SKM-1 (cell line): ENCODE data around the gene SLC22A4.

ENCODE experiments used
- DNase-seq: peaks from one replicate; lab custom pipeline; 2025; ENCODE audit not compliant: unreplicated experiment; lab: John Stamatoyannopoulos, UW

The SLC22A4 gene

GRCh38 chr5:132298298-132299212 lies 4.4 kb downstream of the SLC22A4 start:
- no peak for DNase-seq

DNA sequence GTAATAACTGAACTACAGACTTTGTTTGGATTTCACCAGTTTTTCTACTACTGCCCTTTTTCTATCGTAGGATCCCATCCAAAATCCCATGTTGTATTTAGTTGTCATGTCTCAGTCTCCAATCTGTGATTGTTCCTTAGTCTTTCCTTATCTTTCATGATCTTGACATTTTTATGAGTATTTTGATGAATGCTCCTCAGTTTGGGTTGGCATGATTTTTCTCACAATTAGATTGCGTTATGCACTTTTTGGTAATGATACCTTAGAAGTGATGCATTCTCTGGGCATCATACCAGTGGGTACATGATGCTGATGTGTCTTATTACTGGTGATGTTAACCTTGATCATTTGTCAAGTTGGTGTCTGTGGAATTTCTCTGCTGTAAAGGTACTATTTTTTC lies 5.7 kb downstream of the SLC22A4 start:
- no peak for DNase-seq

DNA sequence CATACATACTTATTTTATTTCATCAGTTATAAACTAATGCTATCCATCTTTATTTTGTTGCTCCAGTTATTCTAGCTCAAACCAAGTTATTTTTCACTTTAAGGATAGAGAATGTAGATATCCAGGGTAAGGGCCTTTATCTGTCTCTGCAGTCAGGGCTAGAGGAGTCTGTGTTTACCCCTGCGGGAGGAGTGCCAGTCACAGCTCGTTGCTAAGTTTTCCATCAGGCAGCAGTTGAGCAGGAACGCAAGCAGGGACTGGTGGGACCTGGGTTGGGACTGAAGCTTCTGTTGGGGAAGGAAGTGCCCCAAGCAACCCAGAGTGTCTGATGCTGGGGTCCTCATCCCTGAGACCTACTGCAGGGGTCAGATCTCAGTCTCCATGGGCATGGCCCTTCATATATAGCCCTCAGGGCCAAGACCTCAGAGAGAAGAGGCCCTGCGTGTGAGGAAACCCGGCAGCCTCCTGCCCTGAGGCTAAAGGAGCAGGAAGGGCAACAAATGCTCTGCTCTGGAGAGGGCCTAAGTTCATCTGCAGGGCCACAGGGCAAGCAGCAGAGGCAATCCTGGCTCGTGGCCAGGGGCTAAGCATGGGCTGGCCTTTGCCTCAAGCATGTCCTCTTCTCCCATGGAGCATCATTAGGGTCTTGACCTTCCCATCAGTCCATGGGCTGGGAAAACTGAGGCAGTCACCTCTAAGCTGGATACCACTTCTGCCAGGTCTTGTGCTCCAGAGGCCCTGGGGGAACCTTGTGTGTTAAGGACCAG lies 6.6 kb downstream of the SLC22A4 start:
- no peak for DNase-seq

- no peak for DNase-seq
These were observed 7.4 kb downstream of the SLC22A4 start for GRCh38 chr5:132301344-132302271.

GRCh38 chr5:132302413-132302812 lies 8.2 kb downstream of the SLC22A4 start:
- DNase-seq: no peak

DNA sequence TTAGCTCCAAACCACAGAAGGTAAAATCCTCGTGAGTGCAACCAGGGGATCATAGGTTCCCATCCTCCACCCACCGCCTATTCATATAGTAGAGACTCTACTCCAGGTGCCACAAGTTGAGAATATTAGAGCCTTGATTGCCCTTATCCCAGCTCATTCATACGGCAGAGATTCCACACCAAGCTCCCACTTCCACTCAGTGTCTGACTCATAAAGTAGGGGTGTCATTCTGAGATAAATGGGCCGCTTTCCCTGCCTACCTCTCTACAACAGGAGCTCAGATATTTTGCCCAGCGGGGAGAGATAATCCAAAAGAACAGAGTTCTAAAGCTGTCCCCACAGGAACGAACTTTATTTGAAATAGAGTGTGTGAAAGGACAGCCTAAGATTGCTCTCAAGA lies 9.4 kb downstream of the SLC22A4 start:
- DNase-seq: no peak

GRCh38 chr5:132305420-132305819 lies 11.2 kb downstream of the SLC22A4 start:
- DNase-seq: no peak

DNA sequence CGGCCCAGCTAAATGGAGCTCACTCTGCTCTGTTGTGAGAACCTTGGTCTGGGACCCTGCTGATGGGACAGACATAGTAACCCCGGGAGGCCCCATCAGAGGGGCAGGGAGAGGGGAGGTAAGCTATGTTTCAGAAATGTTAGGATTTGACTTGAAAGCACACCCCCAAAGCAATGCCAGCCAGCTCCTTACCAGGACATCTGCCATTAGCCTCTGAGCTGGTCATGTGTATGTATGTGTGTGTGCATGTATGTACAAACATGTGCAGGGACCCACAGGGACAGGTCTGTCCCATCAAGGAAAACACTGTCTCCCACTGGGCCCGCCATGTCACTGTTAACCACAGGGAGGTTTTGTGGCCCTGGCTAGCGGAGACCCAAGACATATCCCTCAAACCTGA lies 14.5 kb downstream of the SLC22A4 start:
- no peak for DNase-seq

DNA sequence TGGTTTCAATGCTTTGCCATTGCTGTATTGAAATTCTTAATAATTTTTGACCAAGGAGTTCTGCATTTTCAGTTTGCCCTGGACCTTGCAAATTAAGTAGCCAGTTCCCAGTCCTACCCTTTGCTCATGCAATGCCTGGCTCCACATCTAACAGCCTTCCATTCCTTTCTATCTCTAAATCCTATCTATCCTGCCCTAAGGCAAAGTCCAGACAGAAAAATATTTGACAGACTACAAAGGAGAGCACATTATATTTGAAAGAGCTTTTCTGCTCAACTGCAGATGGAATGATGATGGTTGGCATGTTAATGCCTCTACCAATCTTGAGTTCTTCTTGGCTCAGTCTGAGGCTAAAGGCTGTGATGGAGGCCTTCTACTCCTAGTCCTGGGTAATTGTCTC lies 15.5 kb downstream of the SLC22A4 start:
- no peak for DNase-seq

DNA sequence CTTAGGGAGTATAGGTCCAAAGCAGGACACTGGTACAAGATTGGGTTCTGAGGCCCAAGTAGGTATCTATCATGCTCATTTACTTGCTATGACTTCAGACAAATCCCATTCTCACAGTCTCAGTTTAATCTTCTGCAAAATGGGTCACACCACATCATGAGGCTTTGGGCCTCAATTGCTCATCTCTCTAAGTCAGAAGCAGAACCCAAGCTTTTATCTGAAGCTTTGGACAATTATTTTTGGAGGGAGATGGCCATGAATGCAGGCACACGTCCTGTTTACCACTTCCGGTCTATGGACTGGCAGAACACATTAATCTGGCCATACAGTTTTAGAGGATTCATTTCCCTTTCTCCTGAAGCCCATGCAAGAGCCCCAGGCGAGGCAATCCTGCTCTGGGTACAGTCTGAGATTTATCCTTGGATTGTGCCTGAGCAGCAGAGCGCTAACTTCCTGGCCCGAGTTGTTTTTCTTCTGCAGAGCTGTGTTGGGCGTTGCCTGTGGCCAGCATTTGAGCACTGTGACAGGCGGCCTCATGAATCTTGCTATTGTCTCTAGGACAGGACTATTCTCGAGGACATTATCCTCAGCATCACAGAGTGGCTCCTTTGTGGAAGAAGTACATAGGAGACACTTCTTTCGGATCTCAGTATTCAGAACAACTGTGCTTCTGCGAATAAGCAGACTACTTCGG lies 16.1 kb downstream of the SLC22A4 start:
- no peak for DNase-seq

GRCh38 chr5:132313366-132313765 lies 19.2 kb downstream of the SLC22A4 start:
- no peak for DNase-seq

GRCh38 chr5:132313961-132314432 lies 19.8 kb downstream of the SLC22A4 start:
- DNase-seq: no peak

GRCh38 chr5:132315529-132316067 lies 21.4 kb downstream of the SLC22A4 start:
- DNase-seq: no peak

DNA sequence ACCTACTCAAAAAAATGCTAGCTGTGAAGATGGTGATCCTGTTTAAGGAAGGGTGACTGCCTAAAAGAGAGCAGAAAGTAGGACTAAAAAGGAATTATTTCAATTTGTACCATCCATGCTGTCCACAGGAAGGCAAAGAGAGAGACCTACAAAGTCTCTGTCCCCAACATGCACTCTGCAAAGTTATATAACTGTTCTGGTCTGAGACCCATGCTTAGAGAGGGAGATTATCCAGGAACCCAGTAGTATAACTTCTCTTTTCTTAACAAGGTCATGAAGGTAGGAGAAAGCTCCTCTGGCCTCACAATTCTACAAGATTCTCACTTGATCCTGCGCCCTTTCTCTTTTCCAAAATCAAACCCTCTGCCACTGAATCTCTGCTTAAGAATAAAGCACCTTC lies 25.8 kb downstream of the SLC22A4 start:
- no peak for DNase-seq

DNA sequence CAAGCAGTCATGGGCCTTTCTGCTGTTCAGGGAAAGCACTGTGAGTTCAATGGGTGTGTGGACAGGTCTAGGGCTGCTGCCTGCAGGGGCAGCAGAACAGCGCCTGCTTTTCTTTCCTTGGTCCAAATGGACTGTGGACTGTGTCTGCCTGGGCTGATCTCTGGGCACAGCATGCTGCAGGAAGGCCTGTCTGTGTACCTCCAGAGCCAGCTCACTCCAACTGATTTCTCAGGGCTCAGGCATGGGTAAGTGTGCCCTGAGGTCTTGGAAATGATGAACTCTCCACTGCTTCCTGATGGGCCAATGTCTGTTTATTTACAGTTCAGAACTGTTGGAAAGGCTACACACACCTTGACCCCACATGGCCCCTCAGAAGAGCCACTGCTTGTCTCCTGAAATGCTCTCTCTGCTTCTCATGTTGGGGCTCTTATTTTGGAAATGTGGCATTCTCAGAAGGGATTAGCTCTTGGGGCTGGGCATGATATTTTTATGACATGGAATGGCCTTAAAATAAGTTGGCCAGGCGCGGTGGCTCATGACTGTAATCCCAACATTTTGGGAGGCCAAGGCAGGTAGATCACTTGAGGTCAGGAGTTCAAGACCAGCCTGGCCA lies 27.0 kb downstream of the SLC22A4 start:
- no peak for DNase-seq

DNA sequence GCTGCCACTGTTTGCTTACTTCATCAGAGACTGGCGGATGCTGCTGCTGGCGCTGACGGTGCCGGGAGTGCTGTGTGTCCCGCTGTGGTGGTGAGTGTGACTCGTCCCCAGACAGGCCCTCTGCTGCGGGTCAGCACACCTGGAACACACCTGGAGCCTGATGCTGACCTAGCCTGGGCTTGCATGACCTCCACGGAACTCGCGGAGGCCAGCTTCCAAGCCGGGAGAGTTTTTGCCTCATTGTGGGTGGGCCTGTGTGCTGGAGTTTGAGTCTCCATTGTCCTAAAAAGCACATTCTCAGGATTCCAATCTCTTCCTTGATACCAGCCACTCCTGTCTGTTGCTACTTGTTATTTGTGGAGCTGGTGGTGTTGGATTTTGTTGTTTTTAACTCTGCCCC lies 28.1 kb downstream of the SLC22A4 start:
- DNase-seq: no peak

- no peak for DNase-seq
These were observed 29.0 kb downstream of the SLC22A4 start for GRCh38 chr5:132323202-132323601.

GRCh38 chr5:132325691-132326090 lies 31.5 kb downstream of the SLC22A4 start:
- no peak for DNase-seq

DNA sequence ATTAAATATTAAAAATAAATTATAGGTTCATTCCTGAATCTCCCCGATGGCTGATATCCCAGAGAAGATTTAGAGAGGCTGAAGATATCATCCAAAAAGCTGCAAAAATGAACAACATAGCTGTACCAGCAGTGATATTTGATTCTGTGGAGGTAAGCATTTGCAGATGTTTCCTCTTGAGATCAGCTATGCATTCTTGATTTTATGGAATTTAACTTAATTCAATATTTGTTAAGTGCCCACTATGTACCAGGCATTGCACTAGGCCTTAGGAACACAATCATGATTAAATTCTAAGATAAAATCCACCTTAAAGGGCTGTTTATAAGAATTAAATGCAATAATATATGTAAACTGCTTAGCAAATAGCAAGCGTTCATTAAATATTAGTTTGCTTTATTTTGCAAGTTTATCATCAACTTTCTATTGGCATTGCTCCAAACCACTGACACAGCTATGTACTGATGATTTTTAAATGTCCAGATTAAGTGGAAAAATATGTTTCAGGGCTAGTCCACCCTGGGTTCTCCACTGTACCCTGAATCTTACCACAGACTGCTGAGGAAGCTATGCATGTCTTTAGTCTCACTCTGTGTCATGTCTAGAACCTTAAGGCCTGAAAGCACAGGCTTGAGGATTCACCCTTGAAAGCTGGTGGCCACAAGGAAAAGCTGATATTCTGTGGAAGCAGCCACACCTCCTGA lies 33.2 kb downstream of the SLC22A4 start:
- DNase-seq: no peak
